Stimulated activated naive CD4-positive, alpha-beta T cell (primary cell): Measurements from ENCODE around the gene ERG.

Experiments used
- DNase-seq, 6 experiments: peaks; one replicate each; lab custom pipeline; 2025; lab: John Stamatoyannopoulos, UW

The ERG gene

DNA sequence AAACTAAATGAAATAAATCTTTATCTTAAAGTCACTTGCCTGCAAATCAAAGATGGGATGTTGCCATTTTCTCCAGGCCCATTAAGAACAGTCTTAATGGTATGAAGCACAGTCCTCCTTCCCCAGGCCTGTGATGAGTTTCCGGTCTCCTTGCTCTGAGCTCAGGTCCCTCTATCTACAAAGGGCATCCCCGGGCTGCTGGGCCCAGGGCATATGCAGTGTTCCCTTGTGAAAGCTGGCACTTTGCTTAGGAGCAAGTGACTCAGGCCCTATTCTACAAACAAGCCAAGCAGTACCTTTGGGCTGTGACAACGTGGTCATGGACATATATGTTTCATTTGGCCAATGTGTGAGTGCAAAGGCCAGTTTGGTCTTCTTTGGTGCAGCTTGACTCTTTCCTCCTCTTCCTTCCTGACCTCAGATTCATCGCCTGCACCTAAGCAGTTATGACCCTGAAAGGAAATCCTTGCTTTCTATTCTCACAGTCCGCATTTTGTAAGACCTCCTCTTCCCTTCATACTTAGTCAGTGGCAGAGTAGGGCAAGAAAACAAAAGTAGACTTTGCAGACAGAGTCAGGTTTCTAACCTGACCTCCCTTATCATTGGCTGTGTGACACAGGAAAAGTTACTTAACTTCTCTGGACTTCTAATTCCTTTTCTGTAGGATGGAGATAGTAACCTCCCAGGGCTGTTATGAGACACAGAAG, 109.5 kb downstream of the ERG start:
- no peak for DNase-seq

- no peak for DNase-seq
Measured at GRCh38 chr21:38388203-38388602, 110.1 kb downstream of the ERG start.

GRCh38 chr21:38386967-38387366, 111.3 kb downstream of the ERG start:
- DNase-seq, result no peak

- DNase-seq, result no peak
Measured at GRCh38 chr21:38385427-38386175, 112.7 kb downstream of the ERG start.

DNA sequence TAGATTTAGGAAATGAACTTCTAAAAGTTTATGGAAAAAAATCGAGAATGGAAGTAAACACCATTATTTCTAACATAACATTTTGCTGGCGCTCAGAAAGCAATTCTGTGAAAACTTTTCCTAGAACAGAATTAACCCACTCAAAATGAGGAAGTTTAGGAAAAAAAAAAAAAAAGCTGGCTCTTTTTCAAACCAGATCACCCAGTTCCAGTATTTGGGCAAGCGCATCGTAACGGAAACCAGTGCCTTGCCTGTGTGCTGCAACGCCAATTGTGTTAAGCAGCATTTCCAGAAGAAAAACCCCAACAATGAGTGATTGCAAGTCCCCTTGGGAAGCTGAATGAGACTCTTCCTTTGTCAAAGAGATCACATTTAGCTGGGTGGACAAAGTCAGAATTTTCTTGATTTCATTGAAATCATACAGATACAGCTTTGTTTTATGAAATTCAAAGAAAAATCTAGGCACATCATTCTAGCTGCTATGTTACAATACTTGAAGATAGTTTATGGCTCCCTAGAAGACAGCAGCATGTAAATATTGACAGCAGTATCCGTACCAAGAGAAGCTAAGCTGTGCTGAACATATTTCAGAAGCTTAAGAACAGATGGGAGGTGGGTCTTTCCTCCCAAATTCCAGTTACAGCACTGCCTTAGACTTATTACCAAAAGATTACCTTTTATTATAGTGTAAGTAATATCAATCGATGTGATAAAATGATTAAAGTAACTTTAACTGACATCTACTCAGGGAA, 113.4 kb downstream of the ERG start:
- DNase-seq, result no peak

DNA sequence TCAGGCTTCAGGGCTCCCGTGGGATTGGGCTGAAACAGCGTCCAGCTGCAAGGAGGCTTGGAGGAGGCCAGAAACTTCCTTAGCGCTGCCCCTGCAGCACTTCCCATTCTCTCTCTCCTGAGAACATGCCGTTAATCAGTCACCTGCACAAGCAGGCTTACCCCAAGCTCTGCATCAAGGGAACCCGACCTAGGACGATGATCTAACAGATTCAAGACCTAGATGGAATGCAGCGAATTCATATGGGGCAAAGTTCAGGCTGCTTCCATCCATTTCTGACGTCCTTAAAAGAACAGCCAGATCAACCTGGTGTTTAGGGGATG, 114.1 kb downstream of the ERG start:
- no peak for DNase-seq

DNA sequence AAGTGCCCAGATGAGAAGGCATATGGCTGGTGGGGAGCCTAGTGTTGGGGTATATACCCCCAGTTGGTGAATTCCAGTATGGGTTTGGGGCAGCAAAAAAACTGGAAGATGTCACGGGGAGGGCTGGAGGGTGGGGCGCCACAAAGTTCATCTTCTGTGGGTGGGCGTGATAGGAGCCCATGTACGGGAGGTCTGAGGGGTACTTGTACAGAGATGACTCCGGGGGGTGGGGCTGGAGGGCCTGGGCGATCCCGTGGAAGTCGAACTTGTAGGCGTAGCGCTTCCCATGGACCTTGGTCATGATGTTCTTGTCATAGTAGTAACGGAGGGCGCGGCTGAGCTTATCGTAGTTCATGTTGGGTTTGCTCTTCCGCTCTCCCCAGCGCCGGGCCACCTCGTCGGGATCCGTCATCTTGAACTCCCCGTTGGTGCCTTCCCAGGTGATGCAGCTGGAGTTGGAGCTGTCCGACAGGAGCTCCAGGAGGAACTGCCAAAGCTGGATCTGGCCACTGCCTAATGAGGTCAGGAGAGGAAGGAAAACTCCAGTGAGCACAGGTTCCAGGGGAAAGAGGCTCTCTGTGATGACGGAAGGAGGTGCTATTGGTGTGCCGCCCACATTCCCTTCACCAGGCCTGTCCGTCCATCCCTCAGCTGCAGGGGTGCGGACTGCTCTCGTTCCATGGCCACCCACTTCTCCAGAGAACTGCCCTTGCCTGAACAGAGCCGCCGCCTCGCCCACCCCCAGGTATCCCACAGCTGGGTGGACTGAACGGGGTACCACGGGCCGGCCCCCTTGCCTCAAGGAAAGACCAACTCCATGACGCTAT, 114.7 kb downstream of the ERG start:
- no peak for DNase-seq

DNA sequence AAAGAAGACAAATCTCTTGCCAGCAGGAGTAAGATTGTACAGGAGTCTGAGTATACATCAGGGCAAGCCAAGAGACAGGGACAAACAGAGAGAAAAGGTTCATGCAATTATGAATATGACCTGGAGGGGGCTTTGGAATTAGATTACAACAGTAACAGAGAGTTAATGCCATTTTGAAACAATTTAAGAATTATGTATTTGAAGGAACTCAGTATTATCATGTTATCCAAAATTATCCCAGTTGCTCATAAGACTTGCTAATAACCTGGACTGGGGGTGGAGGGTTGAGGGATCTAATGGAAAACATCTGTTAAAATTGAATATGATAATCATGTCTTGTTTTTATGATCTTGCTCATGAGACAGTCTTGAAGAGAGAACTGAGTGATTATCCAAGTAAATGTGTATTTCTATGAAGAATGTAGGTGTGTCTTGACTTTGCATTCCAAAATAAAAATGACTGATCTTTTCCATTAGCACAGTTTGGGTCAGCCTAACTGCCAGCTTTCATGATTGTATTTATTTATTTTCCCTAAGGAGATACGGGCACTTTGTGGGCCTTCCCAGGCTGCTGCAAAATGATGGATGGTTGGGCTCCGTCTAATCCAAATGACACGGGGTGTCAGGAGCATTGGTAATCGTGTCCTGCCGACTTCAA, 117.7 kb downstream of the ERG start:
- DNase-seq, result no peak

DNA sequence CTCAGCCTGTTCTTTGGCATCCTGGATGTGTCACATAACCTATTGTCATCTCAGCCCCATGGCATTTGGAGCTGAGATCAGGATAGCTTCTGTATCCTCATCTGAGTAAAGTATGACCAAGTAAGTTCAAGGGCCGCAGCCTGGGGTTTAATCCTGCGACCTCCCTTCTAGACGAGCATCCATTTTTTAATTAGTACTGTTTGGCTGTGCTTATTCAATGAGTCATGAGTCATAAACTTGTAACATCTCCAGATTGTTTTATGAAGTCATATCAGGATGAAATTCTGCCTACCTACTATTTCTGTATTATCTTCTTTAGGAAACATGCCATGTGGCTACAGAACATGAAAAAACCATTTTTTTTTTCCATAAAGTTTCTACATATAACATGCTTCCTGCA, 119.1 kb downstream of the ERG start:
- no peak for DNase-seq

- no peak for DNase-seq
Measured at GRCh38 chr21:38377165-38378088, 120.8 kb downstream of the ERG start.

- no peak for DNase-seq
Measured at GRCh38 chr21:38376693-38377092, 121.6 kb downstream of the ERG start.

GRCh38 chr21:38376235-38376634, 122.0 kb downstream of the ERG start:
- no peak for DNase-seq

DNA sequence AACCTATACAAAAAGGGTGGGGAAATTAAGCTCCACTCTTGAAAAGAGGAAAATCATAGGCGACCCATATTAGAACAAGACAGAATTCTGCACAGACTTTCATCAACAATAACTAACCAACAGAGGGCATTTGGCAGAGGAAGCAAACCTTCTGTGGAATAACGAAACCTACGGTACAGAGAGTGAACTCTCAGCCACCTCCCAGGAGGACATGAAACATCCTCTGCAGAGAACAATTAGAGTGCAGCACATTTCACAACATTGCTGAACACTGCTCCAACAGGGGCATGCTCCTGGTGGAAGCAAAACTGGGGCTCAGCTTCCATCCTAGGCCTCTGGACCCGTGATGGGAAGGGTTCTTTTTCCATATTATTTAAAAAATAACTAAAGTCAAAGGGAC, 130.6 kb downstream of the ERG start:
- DNase-seq, result no peak

DNA sequence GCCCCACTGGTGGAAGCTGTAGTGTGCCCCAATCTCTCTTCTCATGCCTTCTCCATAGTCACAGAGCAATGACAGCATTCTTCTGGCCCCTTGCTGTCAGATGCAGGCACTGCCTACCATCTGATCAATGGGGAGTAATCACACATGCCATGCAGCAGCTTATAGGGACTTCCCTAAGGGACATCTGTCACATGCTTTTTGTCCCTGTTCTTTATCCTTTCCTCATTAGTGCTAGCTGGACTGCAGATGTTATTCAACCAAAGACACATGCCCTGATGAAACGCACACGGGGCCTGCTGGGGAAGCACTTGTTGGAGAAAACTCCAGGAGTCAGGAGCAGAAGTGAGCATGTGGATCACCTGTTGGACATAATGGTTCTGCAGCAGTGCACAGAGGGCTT, 132.8 kb downstream of the ERG start:
- DNase-seq, result no peak

DNA sequence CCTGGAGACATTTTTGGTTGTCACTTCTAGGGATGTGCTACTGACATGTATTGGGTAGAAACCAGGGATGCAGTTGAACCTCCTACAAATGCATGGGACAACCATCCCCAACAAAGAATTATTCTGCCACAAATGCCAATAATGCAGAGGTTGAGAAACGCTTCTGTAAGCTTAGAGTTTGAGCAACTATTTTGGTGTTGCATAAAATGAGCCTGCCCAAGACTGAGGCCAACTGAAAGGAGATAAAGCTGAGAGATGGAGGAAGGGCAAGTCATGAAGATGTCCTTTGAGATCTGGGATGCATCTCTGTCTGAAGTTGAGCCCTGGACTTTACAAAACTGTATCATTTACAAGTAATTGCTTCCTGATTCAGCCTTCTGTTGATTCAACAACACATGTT, 134.6 kb downstream of the ERG start:
- no peak for DNase-seq

GRCh38 chr21:38361324-38361723, 137.0 kb downstream of the ERG start:
- DNase-seq, result no peak

DNA sequence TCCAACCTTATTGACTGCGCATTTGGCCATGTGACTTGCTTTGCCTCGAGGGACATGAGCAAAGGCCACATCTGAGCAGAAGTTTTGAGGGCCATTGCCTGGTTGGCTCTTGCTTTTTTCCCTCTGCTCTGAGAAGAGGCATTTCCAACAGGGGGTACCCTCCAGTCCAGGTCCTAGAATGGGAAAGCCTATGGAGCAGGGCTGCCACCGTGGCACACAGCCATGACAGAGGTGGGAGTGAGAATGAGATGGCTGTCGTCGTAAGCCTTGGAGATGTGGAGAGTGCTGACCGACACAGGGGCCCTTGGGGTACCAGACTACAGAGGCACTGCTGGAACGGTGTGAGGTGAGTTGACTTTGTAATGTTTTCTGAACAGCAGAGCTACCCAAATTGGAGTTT, 138.4 kb downstream of the ERG start:
- no peak for DNase-seq

- no peak for DNase-seq
Measured at GRCh38 chr21:38359090-38359489, 139.2 kb downstream of the ERG start.

GRCh38 chr21:38358666-38359065, 139.6 kb downstream of the ERG start:
- no peak for DNase-seq

DNA sequence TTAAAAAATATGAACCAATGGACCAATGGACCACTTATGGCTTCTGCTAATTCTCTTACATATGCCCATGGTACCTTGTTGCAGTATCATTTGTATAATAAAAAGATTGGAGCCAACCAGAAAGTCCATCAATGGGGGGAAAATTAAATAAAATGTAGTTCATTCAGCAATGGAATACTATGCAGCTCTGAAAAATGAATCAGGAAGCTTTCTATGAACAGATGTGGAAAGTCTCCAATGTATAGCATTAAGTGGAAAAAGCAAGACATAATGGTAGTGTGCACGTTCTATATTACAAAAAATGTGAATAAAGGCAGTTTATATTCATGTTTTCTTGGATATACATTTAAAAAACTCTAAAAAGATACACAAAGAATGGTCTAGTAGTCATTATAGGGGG, 140.2 kb downstream of the ERG start:
- DNase-seq, result no peak
